Measurements from ENCODE around the gene OTULIN. TPM values are rescaled to one million over a fixed set of nuclear protein-coding genes. Genes with fewer than 3 reads are reported as not detected.
A peak's percentile ranks its signal among the peaks of the same experiment; 100 is the strongest.

Gene OTULIN
- total and polyA plus RNA-seq, 2 of the 13 experiments (the other 11 are each of a cell fraction or from before 2014, with no cell fraction given), result 7.0 to 34.8 TPM

GRCh38 chr5:14664270-14665100 is at the start of gene OTULIN (continued):
- TF ChIP-seq UBTF (CRISPR knock-in tag; IDR thresholded peaks at IDR 0.05) (peak; percentile 98), SUZ12 (IDR thresholded peaks at IDR 0.05; ENCODE audit: low read depth, low read length) (no peak), SCMH1 (CRISPR knock-in tag; IDR thresholded peaks at IDR 0.05; ENCODE audit: borderline replicate concordance) (no peak), CENPX (CRISPR knock-in tag; IDR thresholded peaks at IDR 0.05) (no peak), HMG20A (CRISPR knock-in tag; IDR thresholded peaks at IDR 0.05; ENCODE audit: borderline replicate concordance) (no peak), MBD4 (IDR thresholded peaks at IDR 0.05; ENCODE audit: borderline replicate concordance, low read length) (no peak), MAZ (IDR thresholded peaks at IDR 0.05; ENCODE audit: borderline replicate concordance, low read depth, low read length) (peak; percentile 16; the same call in 1 of the 2 replicates), MAZ (CRISPR knock-in tag; IDR thresholded peaks at IDR 0.05; ENCODE audit: low read depth) (peak; percentile 75), ZBTB1 (CRISPR knock-in tag; IDR thresholded peaks at IDR 0.05; ENCODE audit: borderline replicate concordance) (no peak)
- TF ChIP-seq, protein P1, sequence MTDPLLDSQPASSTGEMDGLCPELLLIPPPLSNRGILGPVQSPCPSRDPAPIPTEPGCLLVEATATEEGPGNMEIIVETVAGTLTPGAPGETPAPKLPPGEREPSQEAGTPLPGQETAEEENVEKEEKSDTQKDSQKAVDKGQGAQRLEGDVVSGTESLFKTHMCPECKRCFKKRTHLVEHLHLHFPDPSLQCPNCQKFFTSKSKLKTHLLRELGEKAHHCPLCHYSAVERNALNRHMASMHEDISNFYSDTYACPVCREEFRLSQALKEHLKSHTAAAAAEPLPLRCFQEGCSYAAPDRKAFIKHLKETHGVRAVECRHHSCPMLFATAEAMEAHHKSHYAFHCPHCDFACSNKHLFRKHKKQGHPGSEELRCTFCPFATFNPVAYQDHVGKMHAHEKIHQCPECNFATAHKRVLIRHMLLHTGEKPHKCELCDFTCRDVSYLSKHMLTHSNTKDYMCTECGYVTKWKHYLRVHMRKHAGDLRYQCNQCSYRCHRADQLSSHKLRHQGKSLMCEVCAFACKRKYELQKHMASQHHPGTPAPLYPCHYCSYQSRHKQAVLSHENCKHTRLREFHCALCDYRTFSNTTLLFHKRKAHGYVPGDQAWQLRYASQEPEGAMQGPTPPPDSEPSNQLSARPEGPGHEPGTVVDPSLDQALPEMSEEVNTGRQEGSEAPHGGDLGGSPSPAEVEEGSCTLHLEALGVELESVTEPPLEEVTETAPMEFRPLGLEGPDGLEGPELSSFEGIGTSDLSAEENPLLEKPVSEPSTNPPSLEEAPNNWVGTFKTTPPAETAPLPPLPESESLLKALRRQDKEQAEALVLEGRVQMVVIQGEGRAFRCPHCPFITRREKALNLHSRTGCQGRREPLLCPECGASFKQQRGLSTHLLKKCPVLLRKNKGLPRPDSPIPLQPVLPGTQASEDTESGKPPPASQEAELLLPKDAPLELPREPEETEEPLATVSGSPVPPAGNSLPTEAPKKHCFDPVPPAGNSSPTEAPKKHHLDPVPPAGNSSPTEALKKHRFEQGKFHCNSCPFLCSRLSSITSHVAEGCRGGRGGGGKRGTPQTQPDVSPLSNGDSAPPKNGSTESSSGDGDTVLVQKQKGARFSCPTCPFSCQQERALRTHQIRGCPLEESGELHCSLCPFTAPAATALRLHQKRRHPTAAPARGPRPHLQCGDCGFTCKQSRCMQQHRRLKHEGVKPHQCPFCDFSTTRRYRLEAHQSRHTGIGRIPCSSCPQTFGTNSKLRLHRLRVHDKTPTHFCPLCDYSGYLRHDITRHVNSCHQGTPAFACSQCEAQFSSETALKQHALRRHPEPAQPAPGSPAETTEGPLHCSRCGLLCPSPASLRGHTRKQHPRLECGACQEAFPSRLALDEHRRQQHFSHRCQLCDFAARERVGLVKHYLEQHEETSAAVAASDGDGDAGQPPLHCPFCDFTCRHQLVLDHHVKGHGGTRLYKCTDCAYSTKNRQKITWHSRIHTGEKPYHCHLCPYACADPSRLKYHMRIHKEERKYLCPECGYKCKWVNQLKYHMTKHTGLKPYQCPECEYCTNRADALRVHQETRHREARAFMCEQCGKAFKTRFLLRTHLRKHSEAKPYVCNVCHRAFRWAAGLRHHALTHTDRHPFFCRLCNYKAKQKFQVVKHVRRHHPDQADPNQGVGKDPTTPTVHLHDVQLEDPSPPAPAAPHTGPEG (CRISPR knock-in tag; IDR thresholded peaks at IDR 0.05), result peak; percentile 71; the same call in 1 of the 2 replicates
- TF ChIP-seq, protein P2, sequence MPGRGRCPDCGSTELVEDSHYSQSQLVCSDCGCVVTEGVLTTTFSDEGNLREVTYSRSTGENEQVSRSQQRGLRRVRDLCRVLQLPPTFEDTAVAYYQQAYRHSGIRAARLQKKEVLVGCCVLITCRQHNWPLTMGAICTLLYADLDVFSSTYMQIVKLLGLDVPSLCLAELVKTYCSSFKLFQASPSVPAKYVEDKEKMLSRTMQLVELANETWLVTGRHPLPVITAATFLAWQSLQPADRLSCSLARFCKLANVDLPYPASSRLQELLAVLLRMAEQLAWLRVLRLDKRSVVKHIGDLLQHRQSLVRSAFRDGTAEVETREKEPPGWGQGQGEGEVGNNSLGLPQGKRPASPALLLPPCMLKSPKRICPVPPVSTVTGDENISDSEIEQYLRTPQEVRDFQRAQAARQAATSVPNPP (CRISPR knock-in tag; IDR thresholded peaks at IDR 0.05), result peak; percentile 79

All from HepG2 (cell line).